Measurements from ENCODE around the gene ARHGAP25. TPM values are rescaled to one million over a fixed set of nuclear protein-coding genes. Genes with fewer than 3 reads are reported as not detected.

The ARHGAP25 gene
- total and polyA plus RNA-seq, 2 experiments from 2014 or later = 1.9 to 2.0 TPM

DNA sequence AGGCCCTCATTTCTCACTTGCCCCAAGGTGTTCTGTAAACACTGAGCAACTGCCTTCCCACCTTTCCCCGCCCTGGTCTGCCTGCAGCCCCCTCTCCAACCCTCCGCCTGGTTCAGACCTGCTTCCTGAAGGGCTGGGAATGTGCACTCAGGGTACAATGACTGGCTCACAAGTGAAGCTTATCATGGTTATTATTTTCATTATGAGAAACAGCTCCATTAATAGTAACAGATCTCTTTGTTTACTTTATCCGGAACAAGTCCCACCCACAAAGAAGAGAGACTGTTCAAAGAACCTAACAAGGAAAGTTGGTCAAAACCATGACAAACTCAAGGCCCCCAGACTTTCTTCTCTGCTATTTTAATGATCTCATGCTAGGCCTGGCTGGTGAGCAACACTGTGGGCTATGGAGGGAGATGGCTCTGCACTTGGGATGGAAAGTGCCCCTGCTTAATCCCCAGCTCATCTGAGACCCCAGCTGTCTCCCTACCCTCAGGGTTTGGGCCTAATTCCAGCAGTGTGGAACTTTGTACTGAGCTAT lies 36.7 kb downstream of the ARHGAP25 start:
- Histone ChIP-seq H3K4me1 (ENCODE audit: insufficient read depth) (peaks cover 18% of the 10 kb centered on the region), H3K36me3 (ENCODE audit: insufficient read depth) (no peaks in the 10 kb centered on the region), H3K4me3 (no peak overlapping the region), H3K27me3 (ENCODE audit: insufficient read depth) (no peaks in the 10 kb centered on the region), H3F3A (replicated peaks; ENCODE audit: low read depth) (no peaks in the 10 kb centered on the region), H3K9me2 (ENCODE audit: insufficient read depth) (no peaks in the 10 kb centered on the region), H4K20me1 (replicated peaks; ENCODE audit: insufficient read depth) (no peaks in the 10 kb centered on the region), H3K79me2 (replicated peaks; ENCODE audit: insufficient read depth) (no peaks in the 10 kb centered on the region), H2AFZ (no peak overlapping the region), H3K27ac (ENCODE audit: low read depth) (no peak overlapping the region), H3K4me2 (no peak overlapping the region)
- DNase-seq (ENCODE audit: low spot score) (no peak), ATAC-seq (no peak)
- no peak overlapping the region for H3K27ac Mint-ChIP-seq
- peaks cover 20% of the 10 kb centered on the region for H3K4me1 Mint-ChIP-seq
- H3K4me3 Mint-ChIP-seq = no peak overlapping the region
- peaks cover 3% of the 10 kb centered on the region for H3K27me3 Mint-ChIP-seq (ENCODE audit: insufficient read depth, low read depth, poor library complexity)
- no peak for TF ChIP-seq STAT1 (IDR thresholded peaks at IDR 0.05; ENCODE audit: unreplicated experiment)
- TF ChIP-seq ZNF331 (CRISPR knock-in tag; IDR thresholded peaks at IDR 0.05; ENCODE audit: low read depth) = no peak
- TF ChIP-seq, protein P1, sequence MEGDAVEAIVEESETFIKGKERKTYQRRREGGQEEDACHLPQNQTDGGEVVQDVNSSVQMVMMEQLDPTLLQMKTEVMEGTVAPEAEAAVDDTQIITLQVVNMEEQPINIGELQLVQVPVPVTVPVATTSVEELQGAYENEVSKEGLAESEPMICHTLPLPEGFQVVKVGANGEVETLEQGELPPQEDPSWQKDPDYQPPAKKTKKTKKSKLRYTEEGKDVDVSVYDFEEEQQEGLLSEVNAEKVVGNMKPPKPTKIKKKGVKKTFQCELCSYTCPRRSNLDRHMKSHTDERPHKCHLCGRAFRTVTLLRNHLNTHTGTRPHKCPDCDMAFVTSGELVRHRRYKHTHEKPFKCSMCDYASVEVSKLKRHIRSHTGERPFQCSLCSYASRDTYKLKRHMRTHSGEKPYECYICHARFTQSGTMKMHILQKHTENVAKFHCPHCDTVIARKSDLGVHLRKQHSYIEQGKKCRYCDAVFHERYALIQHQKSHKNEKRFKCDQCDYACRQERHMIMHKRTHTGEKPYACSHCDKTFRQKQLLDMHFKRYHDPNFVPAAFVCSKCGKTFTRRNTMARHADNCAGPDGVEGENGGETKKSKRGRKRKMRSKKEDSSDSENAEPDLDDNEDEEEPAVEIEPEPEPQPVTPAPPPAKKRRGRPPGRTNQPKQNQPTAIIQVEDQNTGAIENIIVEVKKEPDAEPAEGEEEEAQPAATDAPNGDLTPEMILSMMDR (conservative IDR thresholded peaks at IDR 0.05; ENCODE audit: low read depth in 2 of 2) = no peak
- H3K9me3 Mint-ChIP-seq = no peaks in the 10 kb centered on the region; the same call in 2 of the 3 replicates
- H3K36me3 Mint-ChIP-seq (ENCODE audit: low read depth) = no peaks in the 10 kb centered on the region

DNA sequence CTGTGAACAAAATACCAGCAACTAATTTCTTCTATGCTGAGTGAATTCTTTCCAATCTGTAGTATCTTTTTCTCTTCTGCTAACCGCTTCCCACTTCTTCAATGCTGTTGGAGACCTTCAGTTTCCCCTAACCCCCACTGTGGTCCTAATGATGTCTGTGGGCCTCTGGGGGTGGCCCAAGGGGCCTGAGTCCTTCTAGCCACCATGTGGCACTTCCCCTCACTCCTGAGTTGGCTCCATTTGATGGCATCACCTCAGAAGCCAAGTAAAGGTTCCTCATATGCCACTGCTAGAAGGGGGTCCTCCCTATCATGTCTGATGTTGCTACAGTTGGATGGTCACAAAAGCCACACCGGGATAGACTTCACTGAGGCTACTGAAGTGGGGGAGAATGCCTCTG lies 37.5 kb downstream of the ARHGAP25 start:
- Mint-ChIP-seq H3K4me1 (peaks cover 17% of the 10 kb centered on the region), H3K9me3 (no peaks in the 10 kb centered on the region; the same call in 2 of the 3 replicates), H3K4me3 (no peak overlapping the region), H3K27me3 (ENCODE audit: insufficient read depth, low read depth, poor library complexity) (peaks cover 3% of the 10 kb centered on the region), H3K27ac (no peak overlapping the region), H3K36me3 (ENCODE audit: low read depth) (no peaks in the 10 kb centered on the region)
- H3K79me2 ChIP-seq (replicated peaks; ENCODE audit: insufficient read depth) = no peaks in the 10 kb centered on the region
- H2AFZ ChIP-seq = no peak overlapping the region
- H3K4me3 ChIP-seq = no peak overlapping the region
- H3K27me3 ChIP-seq (ENCODE audit: insufficient read depth) = no peaks in the 10 kb centered on the region
- H3K27ac ChIP-seq (ENCODE audit: low read depth) = no peak overlapping the region
- DNase-seq (ENCODE audit: low spot score) = no peak
- no peak overlapping the region for H3K4me2 ChIP-seq
- H3K9me2 ChIP-seq (ENCODE audit: insufficient read depth) = no peaks in the 10 kb centered on the region
- H3K4me1 ChIP-seq (ENCODE audit: insufficient read depth) = peaks cover 14% of the 10 kb centered on the region
- H3F3A ChIP-seq (replicated peaks; ENCODE audit: low read depth) = no peaks in the 10 kb centered on the region
- H4K20me1 ChIP-seq (replicated peaks; ENCODE audit: insufficient read depth) = no peaks in the 10 kb centered on the region
- ATAC-seq = no peak
- no peaks in the 10 kb centered on the region for H3K36me3 ChIP-seq (ENCODE audit: insufficient read depth)
- TF ChIP-seq ZNF114 (CRISPR knock-in tag; IDR thresholded peaks at IDR 0.05) (no peak), NANOG (IDR thresholded peaks at IDR 0.05; ENCODE audit: borderline replicate concordance) (no peak), JUNB (IDR thresholded peaks at IDR 0.05; ENCODE audit: unreplicated experiment) (no peak), ZNF331 (CRISPR knock-in tag; IDR thresholded peaks at IDR 0.05; ENCODE audit: low read depth) (no peak), EZH2 (IDR thresholded peaks at IDR 0.05; ENCODE audit: low read depth, unreplicated experiment) (no peak), CREB1 (CRISPR knock-in tag; IDR thresholded peaks at IDR 0.05; ENCODE audit: low read depth) (no peak), STAT1 (IDR thresholded peaks at IDR 0.05; ENCODE audit: unreplicated experiment) (no peak), EZH2phosphoT487 (IDR thresholded peaks at IDR 0.05; ENCODE audit: unreplicated experiment) (no peak), POLR2AphosphoS5 (IDR thresholded peaks at IDR 0.05; ENCODE audit: low read depth) (no peak)
- TF ChIP-seq, protein P2, sequence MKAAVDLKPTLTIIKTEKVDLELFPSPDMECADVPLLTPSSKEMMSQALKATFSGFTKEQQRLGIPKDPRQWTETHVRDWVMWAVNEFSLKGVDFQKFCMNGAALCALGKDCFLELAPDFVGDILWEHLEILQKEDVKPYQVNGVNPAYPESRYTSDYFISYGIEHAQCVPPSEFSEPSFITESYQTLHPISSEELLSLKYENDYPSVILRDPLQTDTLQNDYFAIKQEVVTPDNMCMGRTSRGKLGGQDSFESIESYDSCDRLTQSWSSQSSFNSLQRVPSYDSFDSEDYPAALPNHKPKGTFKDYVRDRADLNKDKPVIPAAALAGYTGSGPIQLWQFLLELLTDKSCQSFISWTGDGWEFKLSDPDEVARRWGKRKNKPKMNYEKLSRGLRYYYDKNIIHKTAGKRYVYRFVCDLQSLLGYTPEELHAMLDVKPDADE (IDR thresholded peaks at IDR 0.05) = no peak
- TF ChIP-seq, protein P3, sequence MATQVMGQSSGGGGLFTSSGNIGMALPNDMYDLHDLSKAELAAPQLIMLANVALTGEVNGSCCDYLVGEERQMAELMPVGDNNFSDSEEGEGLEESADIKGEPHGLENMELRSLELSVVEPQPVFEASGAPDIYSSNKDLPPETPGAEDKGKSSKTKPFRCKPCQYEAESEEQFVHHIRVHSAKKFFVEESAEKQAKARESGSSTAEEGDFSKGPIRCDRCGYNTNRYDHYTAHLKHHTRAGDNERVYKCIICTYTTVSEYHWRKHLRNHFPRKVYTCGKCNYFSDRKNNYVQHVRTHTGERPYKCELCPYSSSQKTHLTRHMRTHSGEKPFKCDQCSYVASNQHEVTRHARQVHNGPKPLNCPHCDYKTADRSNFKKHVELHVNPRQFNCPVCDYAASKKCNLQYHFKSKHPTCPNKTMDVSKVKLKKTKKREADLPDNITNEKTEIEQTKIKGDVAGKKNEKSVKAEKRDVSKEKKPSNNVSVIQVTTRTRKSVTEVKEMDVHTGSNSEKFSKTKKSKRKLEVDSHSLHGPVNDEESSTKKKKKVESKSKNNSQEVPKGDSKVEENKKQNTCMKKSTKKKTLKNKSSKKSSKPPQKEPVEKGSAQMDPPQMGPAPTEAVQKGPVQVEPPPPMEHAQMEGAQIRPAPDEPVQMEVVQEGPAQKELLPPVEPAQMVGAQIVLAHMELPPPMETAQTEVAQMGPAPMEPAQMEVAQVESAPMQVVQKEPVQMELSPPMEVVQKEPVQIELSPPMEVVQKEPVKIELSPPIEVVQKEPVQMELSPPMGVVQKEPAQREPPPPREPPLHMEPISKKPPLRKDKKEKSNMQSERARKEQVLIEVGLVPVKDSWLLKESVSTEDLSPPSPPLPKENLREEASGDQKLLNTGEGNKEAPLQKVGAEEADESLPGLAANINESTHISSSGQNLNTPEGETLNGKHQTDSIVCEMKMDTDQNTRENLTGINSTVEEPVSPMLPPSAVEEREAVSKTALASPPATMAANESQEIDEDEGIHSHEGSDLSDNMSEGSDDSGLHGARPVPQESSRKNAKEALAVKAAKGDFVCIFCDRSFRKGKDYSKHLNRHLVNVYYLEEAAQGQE (IDR thresholded peaks at IDR 0.05; ENCODE audit: unreplicated experiment) = no peak
- TF ChIP-seq, protein P1 (conservative IDR thresholded peaks at IDR 0.05; ENCODE audit: low read depth in 2 of 2) = no peak
